NK-92 treated with Interleukin-12 subunit alpha and Interleukin-12 subunit beta, amount 100 ng/mL, for 24 hours (cell line): ENCODE results near the gene ARHGEF11.
"Not testable (repeated sequence)": the region's sequence is repeated elsewhere in the genome, so short reads cannot be mapped to it uniquely, and the experiment has no call there.

Source experiments
- DNase-seq: peaks from one replicate; lab custom pipeline; 2025; lab: John Stamatoyannopoulos, UW

ARHGEF11 gene

GRCh38 chr1:156930483-156930882 lies 115.1 kb downstream of the ARHGEF11 start:
- no peak for DNase-seq

GRCh38 chr1:156929596-156930238 lies 115.8 kb downstream of the ARHGEF11 start:
- DNase-seq = no peak

GRCh38 chr1:156928043-156928602 lies 117.4 kb downstream of the ARHGEF11 start:
- no peak for DNase-seq

- DNase-seq = no peak
These were observed 118.1 kb downstream of the ARHGEF11 start for GRCh38 chr1:156927215-156928042.

- DNase-seq = not testable (repeated sequence)
These were observed 118.8 kb downstream of the ARHGEF11 start for GRCh38 chr1:156926695-156927094.

- DNase-seq = no peak
These were observed 119.4 kb downstream of the ARHGEF11 start for GRCh38 chr1:156926175-156926574.

GRCh38 chr1:156925154-156926010 lies 120.2 kb downstream of the ARHGEF11 start:
- no peak for DNase-seq

GRCh38 chr1:156924478-156925153 lies 120.9 kb downstream of the ARHGEF11 start:
- DNase-seq = no peak

- DNase-seq = no peak
These were observed 121.7 kb downstream of the ARHGEF11 start for GRCh38 chr1:156923670-156924477.

GRCh38 chr1:156922986-156923669 lies 122.4 kb downstream of the ARHGEF11 start:
- DNase-seq = no peak

- no peak for DNase-seq
These were observed 124.5 kb downstream of the ARHGEF11 start for GRCh38 chr1:156921053-156921529.

GRCh38 chr1:156920233-156921052 lies 125.1 kb downstream of the ARHGEF11 start, which contains the start of gene LRRC71:
Gene LRRC71 (plus strand): TSS chr1:156920632. CDS start chr1:156920804, 172 bp downstream.
- DNase-seq = no peak

GRCh38 chr1:156914440-156914856 lies 131.1 kb downstream of the ARHGEF11 start:
- no peak for DNase-seq

GRCh38 chr1:156913809-156914387 lies 131.6 kb downstream of the ARHGEF11 start:
- no peak for DNase-seq

- no peak for DNase-seq
These were observed 132.4 kb downstream of the ARHGEF11 start for GRCh38 chr1:156912861-156913808.

- DNase-seq = no peak
These were observed 133.2 kb downstream of the ARHGEF11 start for GRCh38 chr1:156912310-156912709.

- DNase-seq = no peak
These were observed 133.8 kb downstream of the ARHGEF11 start for GRCh38 chr1:156911577-156912298.
